Measurements from ENCODE around the gene IL2RG. TPM values are rescaled to one million over a fixed set of nuclear protein-coding genes. Genes with fewer than 3 reads are reported as not detected.

The IL2RG gene
- total RNA-seq, 1 donor from 2014 or later, result 1.5 TPM

DNA sequence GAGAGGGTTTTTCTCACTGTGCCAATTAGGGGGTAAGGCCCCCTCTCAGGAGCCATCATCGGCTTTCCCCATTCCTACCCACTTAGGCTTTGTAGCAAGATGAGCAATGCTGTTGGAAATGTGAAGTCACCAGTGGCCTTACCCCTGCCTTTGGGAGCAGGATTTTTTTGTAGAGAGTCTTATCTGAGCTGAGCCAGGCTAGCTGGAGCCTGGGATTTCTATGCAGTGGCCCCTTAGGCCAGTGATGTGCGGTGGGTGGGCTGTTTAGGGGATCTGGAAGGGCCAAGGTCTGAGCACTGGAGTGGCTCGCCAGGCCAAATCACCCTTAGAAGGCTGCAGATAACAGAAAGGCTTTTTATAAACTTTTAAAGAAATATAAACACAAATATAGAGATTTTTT, 9.1 kb downstream of the IL2RG start:
- no peak overlapping the region for H3K27ac Mint-ChIP-seq
- H3K4me1 Mint-ChIP-seq (ENCODE audit: unreplicated experiment), result peaks cover 21% of the 10 kb centered on the region
- DNase-seq (ENCODE audit: extremely low spot score, unreplicated experiment), result no peak
- no peak for TF ChIP-seq CTCF (conservative IDR thresholded peaks at IDR 0.05)
- H3K9me3 Mint-ChIP-seq, result no peaks in the 10 kb centered on the region
- no peaks in the 10 kb centered on the region for H3K27me3 Mint-ChIP-seq
- H3K4me3 Mint-ChIP-seq, result peak overlapping the region; percentile 52
- no peaks in the 10 kb centered on the region for H3K36me3 Mint-ChIP-seq

DNA sequence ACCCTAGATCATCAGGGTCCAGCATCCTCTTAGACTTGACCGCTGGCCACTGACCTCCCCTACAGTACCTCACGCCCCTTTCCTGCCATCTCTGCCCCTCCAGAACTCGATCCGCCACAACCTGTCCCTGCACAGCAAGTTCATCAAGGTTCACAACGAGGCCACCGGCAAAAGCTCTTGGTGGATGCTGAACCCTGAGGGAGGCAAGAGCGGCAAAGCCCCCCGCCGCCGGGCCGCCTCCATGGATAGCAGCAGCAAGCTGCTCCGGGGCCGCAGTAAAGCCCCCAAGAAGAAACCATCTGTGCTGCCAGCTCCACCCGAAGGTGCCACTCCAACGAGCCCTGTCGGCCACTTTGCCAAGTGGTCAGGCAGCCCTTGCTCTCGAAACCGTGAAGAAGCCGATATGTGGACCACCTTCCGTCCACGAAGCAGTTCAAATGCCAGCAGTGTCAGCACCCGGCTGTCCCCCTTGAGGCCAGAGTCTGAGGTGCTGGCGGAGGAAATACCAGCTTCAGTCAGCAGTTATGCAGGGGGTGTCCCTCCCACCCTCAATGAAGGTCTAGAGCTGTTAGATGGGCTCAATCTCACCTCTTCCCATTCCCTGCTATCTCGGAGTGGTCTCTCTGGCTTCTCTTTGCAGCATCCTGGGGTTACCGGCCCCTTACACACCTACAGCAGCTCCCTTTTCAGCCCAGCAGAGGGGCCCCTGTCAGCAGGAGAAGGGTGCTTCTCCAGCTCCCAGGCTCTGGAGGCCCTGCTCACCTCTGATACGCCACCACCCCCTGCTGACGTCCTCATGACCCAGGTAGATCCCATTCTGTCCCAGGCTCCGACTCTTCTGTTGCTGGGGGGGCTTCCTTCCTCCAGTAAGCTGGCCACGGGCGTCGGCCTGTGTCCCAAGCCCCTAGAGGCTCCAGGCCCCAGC, 10.5 kb downstream of the IL2RG start:
- Mint-ChIP-seq H3K27me3 (no peaks in the 10 kb centered on the region), H3K4me3 (no peak overlapping the region), H3K9me3 (no peaks in the 10 kb centered on the region), H3K36me3 (no peaks in the 10 kb centered on the region), H3K4me1 (ENCODE audit: unreplicated experiment) (peaks cover 18% of the 10 kb centered on the region), H3K27ac (peak overlapping the region; percentile 36)
- TF ChIP-seq CTCF (conservative IDR thresholded peaks at IDR 0.05), result peak; percentile 18
- no peak for DNase-seq (ENCODE audit: extremely low spot score, unreplicated experiment)

- Mint-ChIP-seq H3K36me3 (no peaks in the 10 kb centered on the region), H3K27me3 (no peaks in the 10 kb centered on the region), H3K4me3 (no peak overlapping the region), H3K4me1 (ENCODE audit: unreplicated experiment) (peaks cover 18% of the 10 kb centered on the region), H3K9me3 (no peaks in the 10 kb centered on the region), H3K27ac (no peak overlapping the region)
- DNase-seq (ENCODE audit: extremely low spot score, unreplicated experiment), result no peak
- no peak for TF ChIP-seq CTCF (conservative IDR thresholded peaks at IDR 0.05)
Observed at GRCh38 chrX:71099736-71100135, 11.6 kb downstream of the IL2RG start.

DNA sequence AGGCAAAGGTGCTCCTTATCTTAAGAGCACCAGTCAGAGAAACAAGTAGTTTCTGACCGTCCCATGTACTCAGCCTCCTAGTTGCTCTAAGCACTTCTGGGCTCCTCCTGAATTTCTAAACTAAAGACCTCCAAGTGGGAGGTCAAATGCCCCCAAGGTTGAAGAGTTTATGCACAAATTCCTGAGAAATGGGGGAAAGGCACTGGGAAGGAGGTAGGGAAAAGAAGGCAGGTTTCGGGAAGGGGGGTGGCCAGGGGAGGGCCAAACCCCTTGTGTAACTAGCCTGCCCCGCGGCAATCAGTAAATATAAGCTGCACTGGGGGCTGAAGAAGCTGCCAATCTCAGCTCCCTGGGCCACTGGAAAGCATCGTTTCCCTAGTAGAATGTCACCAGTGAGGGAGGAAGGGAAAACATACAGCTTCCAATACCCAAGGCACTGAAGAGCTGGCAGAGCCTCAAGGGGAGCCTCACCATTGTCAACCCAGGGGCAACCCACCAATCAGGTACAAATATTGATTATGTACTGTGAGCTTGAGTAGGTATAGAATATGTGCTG, 12.3 kb downstream of the IL2RG start:
- Mint-ChIP-seq H3K4me3 (peak overlapping the region; percentile 31), H3K27me3 (no peaks in the 10 kb centered on the region), H3K4me1 (ENCODE audit: unreplicated experiment) (peaks cover 11% of the 10 kb centered on the region), H3K9me3 (no peaks in the 10 kb centered on the region), H3K36me3 (no peaks in the 10 kb centered on the region), H3K27ac (no peak overlapping the region)
- DNase-seq (ENCODE audit: extremely low spot score, unreplicated experiment), result no peak
- no peak for TF ChIP-seq CTCF (conservative IDR thresholded peaks at IDR 0.05)

DNA sequence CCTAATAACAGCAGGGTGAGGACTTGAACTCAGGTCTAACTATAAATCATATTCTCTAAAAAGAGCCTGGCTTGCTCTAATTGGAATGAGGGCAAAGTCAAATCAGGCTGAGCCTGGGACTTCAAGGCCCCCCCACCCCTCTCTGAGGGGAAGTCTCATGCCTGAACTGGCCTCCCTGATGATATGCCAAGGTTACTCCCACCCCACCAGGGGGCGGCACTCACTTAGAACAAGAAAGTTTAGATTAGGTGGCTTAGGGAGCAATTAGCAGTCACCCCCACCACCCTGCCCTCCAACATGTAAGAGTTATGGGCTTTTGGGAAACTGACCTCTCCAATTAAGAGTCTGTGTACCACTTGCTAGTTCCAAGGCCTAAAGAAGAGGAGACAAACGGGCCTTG, 13.1 kb downstream of the IL2RG start:
- no peak overlapping the region for H3K27ac Mint-ChIP-seq
- no peak for DNase-seq (ENCODE audit: extremely low spot score, unreplicated experiment)
- H3K36me3 Mint-ChIP-seq, result no peaks in the 10 kb centered on the region
- peaks cover 7% of the 10 kb centered on the region for H3K4me1 Mint-ChIP-seq (ENCODE audit: unreplicated experiment)
- peak; percentile 64 for TF ChIP-seq CTCF (conservative IDR thresholded peaks at IDR 0.05)
- no peaks in the 10 kb centered on the region for H3K27me3 Mint-ChIP-seq
- no peaks in the 10 kb centered on the region for H3K9me3 Mint-ChIP-seq
- H3K4me3 Mint-ChIP-seq, result peak overlapping the region; percentile 31
